ENCODE measurements around the gene NIN. TPM values are rescaled to one million over a fixed set of nuclear protein-coding genes. Genes with fewer than 3 reads are reported as not detected.

The NIN gene
- total and polyA plus RNA-seq, 4 donors, result 1.7 to 11.1 (median 4.0) TPM

- TF ChIP-seq MAX (IDR thresholded peaks at IDR 0.05), result no peak
- TF ChIP-seq CTCF (IDR thresholded peaks at IDR 0.05; ENCODE audit: low read depth, low read length, missing input control), result no peak
- no peak for TF ChIP-seq REST (IDR thresholded peaks at IDR 0.05)
- no peak for TF ChIP-seq ZBTB33 (IDR thresholded peaks at IDR 0.05)
- TF ChIP-seq JUND (IDR thresholded peaks at IDR 0.05), result no peak
- TF ChIP-seq TAF1 (conservative IDR thresholded peaks at IDR 0.05), result no peak
- TF ChIP-seq FOXA2 (IDR thresholded peaks at IDR 0.05), result no peak
- TF ChIP-seq YY1 (IDR thresholded peaks at IDR 0.05), result no peak
- TF ChIP-seq RAD21 (IDR thresholded peaks at IDR 0.05), result no peak
- TF ChIP-seq EGR1 (IDR thresholded peaks at IDR 0.05; ENCODE audit: low read depth in 2 of 2), result no peak
- TF ChIP-seq RXRA (IDR thresholded peaks at IDR 0.05), result no peak
- TF ChIP-seq HNF4A (conservative IDR thresholded peaks at IDR 0.05), result no peak
- no peak for TF ChIP-seq HNF4G (IDR thresholded peaks at IDR 0.05)
- no peak for TF ChIP-seq SP1 (IDR thresholded peaks at IDR 0.05)
- TF ChIP-seq GABPA (IDR thresholded peaks at IDR 0.05 in 1 of 2, conservative IDR thresholded peaks at IDR 0.05 in 1 of 2), result no peak
- no peak overlapping the region for H3K4me3 ChIP-seq (ENCODE audit: low read depth in 1 of 3, low read length in 3 of 3)
- no peaks in the 10 kb centered on the region for H3K27me3 ChIP-seq (ENCODE audit: control insufficient read depth in 4 of 4, insufficient read depth in 4 of 4, low read length in 3 of 4)
- H3K4me1 ChIP-seq (ENCODE audit: control insufficient read depth in 4 of 4, insufficient read depth in 4 of 4, low read length in 3 of 4), result peaks cover 0 to 9% (median 5%) of the 10 kb centered on the region in 4 donors
- no peaks in the 10 kb centered on the region for H3K36me3 ChIP-seq (ENCODE audit: control insufficient read depth in 4 of 4, insufficient read depth in 3 of 4, low read depth in 1 of 4, low read length in 3 of 4)
- no peak overlapping the region for H3K27ac ChIP-seq (ENCODE audit: low read depth in 1 of 2, low read length in 2 of 2)
- no peaks in the 10 kb centered on the region for H3K9me3 ChIP-seq (ENCODE audit: control insufficient read depth in 4 of 4, low read length in 3 of 4)
- H3K9ac ChIP-seq (ENCODE audit: low read depth in 1 of 2, low read length in 2 of 2), result no peak overlapping the region
- no peak for DNase-seq (ENCODE audit: low spot score)
Measured at GRCh38 chr14:50864237-50864636, 33.3 kb upstream of the NIN start.

GRCh38 chr14:50862036-50862570, 31.1 kb upstream of the NIN start:
- Histone ChIP-seq H3K9ac (ENCODE audit: low read depth in 1 of 2, low read length in 2 of 2) (no peak overlapping the region), H3K4me1 (ENCODE audit: control insufficient read depth in 4 of 4, insufficient read depth in 4 of 4, low read length in 3 of 4) (peaks cover 0 to 9% (median 5%) of the 10 kb centered on the region in 4 donors), H3K36me3 (ENCODE audit: control insufficient read depth in 4 of 4, insufficient read depth in 3 of 4, low read depth in 1 of 4, low read length in 3 of 4) (no peaks in the 10 kb centered on the region), H3K4me3 (ENCODE audit: low read depth in 1 of 3, low read length in 3 of 3) (no peak overlapping the region), H3K27ac (ENCODE audit: low read depth in 1 of 2, low read length in 2 of 2) (no peak overlapping the region), H3K9me3 (ENCODE audit: control insufficient read depth in 4 of 4, low read length in 3 of 4) (no peaks in the 10 kb centered on the region), H3K27me3 (ENCODE audit: control insufficient read depth in 4 of 4, insufficient read depth in 4 of 4, low read length in 3 of 4) (no peaks in the 10 kb centered on the region)
- TF ChIP-seq JUND (IDR thresholded peaks at IDR 0.05) (no peak), YY1 (IDR thresholded peaks at IDR 0.05) (no peak), RAD21 (IDR thresholded peaks at IDR 0.05) (no peak), HNF4A (conservative IDR thresholded peaks at IDR 0.05) (no peak), EGR1 (IDR thresholded peaks at IDR 0.05; ENCODE audit: low read depth in 2 of 2) (no peak), RXRA (IDR thresholded peaks at IDR 0.05) (no peak), ZBTB33 (IDR thresholded peaks at IDR 0.05) (no peak), FOXA1 (IDR thresholded peaks at IDR 0.05) (no peak), GABPA (IDR thresholded peaks at IDR 0.05 in 1 of 2, conservative IDR thresholded peaks at IDR 0.05 in 1 of 2) (no peak), TAF1 (conservative IDR thresholded peaks at IDR 0.05) (no peak), SP1 (IDR thresholded peaks at IDR 0.05) (no peak)
- DNase-seq (ENCODE audit: low spot score), result no peak
- 82% methylated on average over 4 of the region's 4 CpGs for WGBS

All from liver (tissue), 9 donors.